ENCODE data around the gene ERG.

ERG gene

DNA sequence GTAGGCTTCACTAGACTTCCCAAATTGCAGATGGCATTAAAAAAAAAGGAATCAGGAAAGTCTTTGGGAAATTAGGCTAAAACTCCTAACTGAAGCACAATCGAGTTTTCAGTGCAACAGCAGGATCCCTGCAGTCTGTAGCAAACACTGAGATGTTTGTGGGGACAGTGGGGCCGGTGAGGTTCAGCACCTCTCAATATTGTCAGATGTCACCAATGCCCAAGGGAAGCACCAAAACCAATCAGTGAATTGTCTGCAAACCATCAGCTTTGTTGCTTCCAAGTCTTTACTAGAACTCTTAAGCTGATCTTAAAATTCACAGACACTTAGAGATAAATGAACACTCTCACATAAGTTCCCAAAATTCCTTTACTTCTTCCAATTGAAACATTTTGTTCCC is 2.6 kb downstream of the ERG start:
- no peak for DNase-seq

DNA sequence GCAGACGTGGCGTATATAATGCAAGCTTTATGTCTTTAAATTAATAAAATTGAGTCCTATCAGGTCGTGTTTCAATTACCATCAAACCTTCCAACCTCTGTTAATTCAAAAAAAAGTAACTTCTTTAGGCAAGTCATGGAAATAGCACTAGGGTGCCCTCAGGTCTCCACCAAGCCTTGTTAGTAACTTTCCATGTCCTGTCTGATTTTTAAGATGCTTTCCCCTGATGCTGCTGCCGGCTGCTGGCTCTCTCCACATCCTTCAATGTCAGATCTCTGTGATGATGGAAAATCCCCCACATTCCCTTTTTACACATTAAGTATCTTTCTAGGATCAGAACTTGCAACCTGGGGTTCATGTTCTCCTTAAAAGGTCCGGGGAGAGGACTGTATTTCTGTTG is 3.0 kb downstream of the ERG start:
- DNase-seq = no peak

DNA sequence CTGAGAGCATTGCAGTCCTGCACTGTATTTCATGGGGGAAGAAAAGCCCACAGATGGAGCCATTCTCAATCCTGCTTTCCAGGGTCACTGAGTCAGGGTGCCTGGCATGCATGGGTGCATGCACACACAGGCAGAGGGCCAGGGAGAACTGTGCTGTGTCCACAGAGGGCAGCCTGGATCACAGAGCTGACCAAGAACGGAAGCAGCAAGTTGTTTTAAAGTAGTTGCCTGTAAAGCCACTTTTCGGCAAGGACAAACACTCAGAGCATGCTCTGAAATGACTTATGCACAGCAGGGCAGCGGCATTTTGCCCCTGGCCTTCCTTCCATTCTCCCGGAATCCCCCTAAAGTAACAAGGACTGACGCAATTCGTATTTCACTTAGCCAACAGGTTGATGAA is 3.6 kb downstream of the ERG start:
- DNase-seq = no peak

DNA sequence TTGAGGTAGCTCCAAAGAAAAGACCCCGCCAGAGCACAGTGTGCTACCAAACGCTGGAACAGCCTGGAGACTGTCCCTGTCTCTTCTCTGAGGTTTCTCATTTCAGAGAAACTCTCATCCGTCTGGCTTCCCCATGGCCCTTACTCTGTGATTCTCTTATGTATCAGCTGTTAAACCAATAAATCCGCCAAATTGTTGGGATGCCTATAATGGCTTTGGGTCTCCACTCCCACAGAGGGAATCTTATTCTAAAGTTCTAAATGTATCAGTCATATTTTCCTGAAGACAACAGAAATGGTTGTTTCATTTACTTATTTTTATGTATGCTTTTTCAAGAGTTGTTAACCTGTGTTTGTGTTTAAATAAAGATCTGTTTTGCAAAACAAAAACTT is 4.0 kb downstream of the ERG start:
- DNase-seq = no peak

- no peak for DNase-seq
Observed at GRCh38 chr21:38493549-38494250, 4.6 kb downstream of the ERG start.

- no peak for DNase-seq
Observed at GRCh38 chr21:38492007-38492406, 6.3 kb downstream of the ERG start.

- DNase-seq = no peak
Observed at GRCh38 chr21:38491536-38491935, 6.7 kb downstream of the ERG start.

DNA sequence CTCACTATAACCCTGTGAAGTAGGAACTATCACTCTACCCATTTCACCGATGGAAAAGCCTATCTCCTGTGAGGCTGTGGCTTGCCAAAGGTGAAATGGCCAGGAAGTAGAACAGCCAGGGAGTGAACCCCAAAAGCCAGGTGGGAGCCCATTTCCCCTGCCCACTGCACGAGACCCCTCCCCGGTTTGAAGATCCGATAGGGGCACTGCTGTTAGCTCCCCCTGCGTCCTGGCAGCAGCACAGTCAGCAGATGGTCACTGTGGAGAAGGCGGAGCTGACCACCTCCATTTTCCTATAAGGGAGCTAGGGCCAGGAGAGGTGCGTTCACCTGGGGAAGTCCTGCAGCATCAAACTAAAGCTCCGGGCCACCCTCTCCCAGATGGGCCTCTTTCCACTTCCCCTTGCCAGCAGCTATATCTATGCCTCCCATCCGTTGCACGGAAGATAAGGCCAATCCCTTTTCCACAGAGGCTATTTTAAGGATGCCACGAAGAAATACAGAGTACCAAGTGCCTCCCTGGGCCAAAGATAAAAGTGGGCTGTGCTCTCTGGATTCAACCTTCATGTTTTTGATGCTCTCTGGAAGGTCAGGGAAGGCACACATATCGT is 7.8 kb downstream of the ERG start:
- no peak for DNase-seq

DNA sequence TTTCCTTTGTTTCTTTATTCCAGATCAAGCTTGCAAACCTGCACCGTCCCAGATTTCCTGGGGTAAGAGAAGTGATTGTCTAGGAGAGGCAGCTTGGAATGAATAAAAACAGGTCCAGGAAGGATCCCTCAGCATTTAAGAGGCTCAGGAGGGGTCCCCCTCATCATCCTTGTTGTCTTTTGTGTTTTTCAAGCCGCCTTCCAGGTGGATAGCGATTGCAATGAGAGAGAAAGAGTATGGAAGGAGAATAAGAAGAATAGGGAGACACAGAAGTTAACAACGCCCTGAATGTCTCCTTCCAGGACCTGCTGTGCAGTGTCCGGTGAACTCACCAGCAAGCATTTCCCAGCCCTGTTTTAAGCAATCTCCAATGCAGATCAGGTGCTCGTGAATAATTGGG is 8.5 kb downstream of the ERG start:
- DNase-seq = no peak

DNA sequence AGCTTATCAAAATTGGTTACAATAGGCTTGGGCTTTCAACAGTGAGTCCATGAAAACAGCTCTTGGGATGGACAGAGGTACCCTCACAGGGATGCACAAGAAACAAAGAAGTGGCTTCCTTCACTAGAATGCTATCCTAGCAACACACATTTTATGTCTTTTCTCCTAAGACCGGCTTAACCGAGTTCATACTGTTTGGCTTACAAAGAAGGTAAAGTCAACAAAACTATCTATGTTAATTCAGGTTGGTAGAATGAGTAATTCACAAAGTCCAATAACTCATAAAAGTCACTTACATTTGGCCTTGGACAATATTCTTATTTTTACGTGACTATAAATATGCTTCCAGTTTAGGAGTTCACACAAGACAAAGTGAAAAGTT is 9.0 kb downstream of the ERG start:
- no peak for DNase-seq

DNA sequence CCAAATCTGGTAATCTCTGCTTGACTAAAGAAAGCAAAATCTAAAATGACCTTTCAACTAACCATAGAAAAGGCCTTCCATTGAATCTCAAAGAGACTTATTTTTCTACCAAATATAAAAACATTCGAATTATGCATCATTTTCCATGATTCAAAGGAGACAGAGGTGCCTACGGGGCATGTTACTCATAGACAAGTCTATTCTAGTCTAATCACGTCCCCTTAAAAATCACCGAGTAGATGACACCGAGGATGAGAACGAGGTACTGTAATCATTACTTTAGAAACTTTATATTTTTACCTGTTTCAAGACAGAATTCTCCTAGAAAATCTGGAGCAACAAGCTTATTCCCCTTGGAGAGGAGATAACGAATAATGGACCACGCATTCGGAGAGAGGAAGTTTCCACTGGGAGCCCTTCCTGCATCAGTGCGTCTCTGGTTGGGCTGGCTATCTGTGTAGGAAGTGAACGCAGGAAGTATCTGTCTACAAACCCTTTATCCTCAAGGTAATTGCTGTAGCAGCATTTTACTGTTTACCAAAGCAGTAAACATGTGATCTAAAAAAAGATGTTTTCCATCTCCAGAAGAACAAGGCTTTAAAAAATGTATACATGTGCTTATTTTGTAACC is 9.5 kb downstream of the ERG start:
- no peak for DNase-seq

DNA sequence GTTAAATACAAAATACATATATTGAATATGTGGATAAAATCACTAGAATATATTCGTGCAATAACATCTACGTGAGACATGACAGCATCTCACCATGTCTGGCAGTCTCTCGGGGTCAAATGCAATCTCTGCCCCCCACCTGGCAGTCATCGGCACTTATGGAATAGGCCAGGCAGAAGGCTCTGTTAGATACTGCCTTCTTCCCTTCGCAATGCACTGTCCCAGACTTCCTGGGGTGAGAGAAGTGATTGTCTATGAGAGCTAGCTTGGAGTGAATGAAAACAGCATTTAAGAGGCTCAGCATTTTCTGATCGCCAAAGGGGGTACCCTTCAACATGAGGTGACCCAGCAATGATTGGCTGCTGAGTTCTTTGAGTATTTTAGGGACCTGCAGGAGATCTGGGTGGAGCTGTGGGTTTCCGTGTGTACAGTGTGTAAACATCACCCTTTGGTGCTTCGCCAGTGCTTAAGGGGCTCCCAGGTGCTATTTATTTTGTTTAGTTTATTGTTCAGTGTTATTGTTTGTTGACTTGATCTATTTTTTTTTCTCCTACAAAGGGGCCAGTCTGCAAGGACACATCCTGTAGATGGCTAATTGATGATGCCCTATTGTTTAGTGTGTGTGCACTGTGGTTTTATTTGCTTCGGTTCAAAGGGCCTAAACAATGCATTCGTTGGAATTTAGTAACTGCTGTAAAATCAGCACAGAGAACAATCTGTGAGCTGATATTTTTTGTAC is 10.2 kb downstream of the ERG start:
- DNase-seq = peak; percentile 86

DNA sequence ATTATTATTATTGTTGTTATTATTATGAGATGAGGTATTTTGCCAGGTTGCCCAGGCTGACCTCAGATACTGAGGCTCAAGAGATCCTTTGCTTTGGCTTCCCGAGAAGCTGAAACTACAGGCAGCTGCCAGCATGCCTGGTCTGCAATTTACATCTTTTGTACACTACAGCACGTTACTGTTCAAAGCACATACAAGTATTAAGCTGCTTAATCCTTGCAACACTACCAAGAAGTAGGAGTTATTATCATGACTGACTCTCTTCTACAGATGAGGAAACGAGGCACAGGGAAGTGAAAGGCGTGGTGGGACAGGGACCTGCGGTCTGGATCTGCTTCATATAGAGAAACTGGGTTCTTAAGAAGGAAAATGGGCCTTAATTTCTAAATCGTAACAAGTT is 11.6 kb downstream of the ERG start:
- DNase-seq = no peak

DNA sequence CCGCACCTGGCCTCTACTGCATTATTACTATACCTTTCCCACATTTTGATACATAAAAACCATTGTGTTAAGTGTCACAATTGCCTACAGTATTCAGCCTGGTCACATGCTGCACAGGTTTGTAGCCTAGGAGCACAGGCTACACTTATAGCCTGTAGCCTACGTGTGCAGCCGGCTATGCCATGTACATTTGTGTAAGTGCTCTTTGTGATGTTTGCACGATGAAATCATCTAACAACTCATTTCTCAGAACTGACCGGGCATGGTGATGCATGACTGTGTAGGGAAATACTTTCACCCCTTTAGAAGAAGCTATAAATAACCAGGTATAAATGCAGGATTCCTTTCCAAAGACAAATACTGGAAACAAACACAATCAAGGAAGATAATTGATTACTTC is 12.1 kb downstream of the ERG start:
- no peak for DNase-seq

GRCh38 chr21:38479641-38480525 is 18.4 kb downstream of the ERG start:
- DNase-seq = no peak

GRCh38 chr21:38478782-38479181 is 19.5 kb downstream of the ERG start:
- DNase-seq = no peak

- no peak for DNase-seq
Observed at GRCh38 chr21:38477226-38477625, 21.1 kb downstream of the ERG start.

GRCh38 chr21:38476385-38476784 is 21.9 kb downstream of the ERG start:
- no peak for DNase-seq

- no peak for DNase-seq
Observed at GRCh38 chr21:38475519-38475918, 22.8 kb downstream of the ERG start.

- no peak for DNase-seq
Observed at GRCh38 chr21:38474796-38475195, 23.5 kb downstream of the ERG start.

- no peak for DNase-seq
Observed at GRCh38 chr21:38474124-38474523, 24.2 kb downstream of the ERG start.

DNA sequence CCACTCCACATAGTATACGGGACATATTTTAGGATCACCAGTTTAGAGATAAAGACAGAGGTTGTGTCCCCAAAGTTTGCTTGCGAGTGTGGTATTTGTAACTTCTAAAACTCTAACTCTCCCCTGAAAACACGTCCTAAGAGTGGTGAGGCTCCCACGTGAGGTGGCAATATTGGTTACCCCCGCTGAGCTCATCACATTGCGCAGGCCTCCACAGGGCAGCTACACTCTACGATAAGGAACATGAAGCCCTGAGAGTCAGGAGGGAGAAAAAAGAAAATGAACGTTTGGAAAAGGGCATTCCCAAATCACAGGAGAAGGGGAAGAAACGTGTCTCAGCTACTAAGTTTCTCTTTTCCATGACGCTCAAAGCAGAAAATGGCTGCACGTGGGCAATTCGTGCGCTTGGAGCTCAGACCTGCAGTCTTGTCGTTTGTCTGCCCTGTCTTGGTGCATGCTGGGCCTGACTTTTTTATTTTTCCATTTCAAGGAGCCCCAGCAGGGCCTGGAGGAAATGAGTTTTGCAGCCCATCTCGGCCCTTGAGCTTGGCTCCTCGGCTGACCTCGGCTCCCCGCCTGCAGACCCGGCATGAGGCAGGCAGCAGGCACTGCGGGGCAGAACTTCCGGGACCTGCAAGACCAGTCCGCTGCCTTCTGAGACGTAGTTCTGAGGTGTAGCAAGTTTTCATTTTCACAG is 25.7 kb downstream of the ERG start:
- DNase-seq = no peak
